HepG2 (cell line): ENCODE measurements around the gene MRPL37. TPM values are rescaled to one million over a fixed set of nuclear protein-coding genes. Genes with fewer than 3 reads are reported as not detected.
A peak's percentile ranks its signal among the peaks of the same experiment; 100 is the strongest.

Experiments
- ATAC-seq: fragments of 200-7000 bp; cut with Tn5 transposase; 3 replicates; pipeline ENCODE4 v1.9.1; 2020; ENCODE audit warnings: mild to moderate bottlenecking, moderate library complexity
- BruUV-seq: library from RNA; stranded (reverse); fragments of 400-500 nt; replicated peaks from 2 replicates; lab custom pipeline; 2021; lab: Mats Ljungman, UMichigan
- CTCF ChIA-PET: fragments of 300-600 bp; formaldehyde crosslinking; extraction: SDS; loops from one replicate; lab custom pipeline; 2021; ENCODE audit warnings: low total read pairs, inconsistent platforms, low intra/inter-chr PET ratio; lab: Yijun Ruan, JAX
- POLR2A ChIA-PET: fragments of 350-600 bp; sonication (Branson Sonifier 250); formaldehyde crosslinking; loops from one replicate; lab custom pipeline; 2020; ENCODE audit warnings: antibody characterized with exemption, inconsistent platforms; lab: Yijun Ruan, JAX
- DNase-seq: peaks from one replicate; pipeline ENCODE4 v3.0.0-alpha.2; 2015; ENCODE audit warnings: low spot score
- FAIRE-seq: peaks from 3 replicates; lab custom pipeline; 2011; peaks lifted over from hg19 to GRCh38; lab: Jason Lieb, UNC
- H2AFZ ChIP-seq: one replicate; pipeline ENCODE4 v1.6.1; 2011; ENCODE audit warnings: low read length, inconsistent platforms
- H3K27ac ChIP-seq: fragments of 300-600 bp; 3 replicates; pipeline ENCODE4 v1.8.0; 2011; ENCODE audit warnings: mixed run types, mild to moderate bottlenecking, mixed read lengths, low read length, inconsistent platforms; ENCODE audit not compliant: insufficient read depth; ENCODE audit errors: extremely low read length
- H3K27me3 ChIP-seq, 2 experiments: fragments of 200-600 bp in 1 of 2; 2 replicates in 1 of 2; 3 replicates in 1 of 2; pipeline versions ENCODE4 v1.6.0 to v1.8.0; 2011; ENCODE audit warnings: low read length in 2 of 2, mild to moderate bottlenecking in 2 of 2, moderate library complexity in 2 of 2, inconsistent platforms in 1 of 2; ENCODE audit not compliant: insufficient read depth in 2 of 2, control insufficient read depth in 1 of 2
- H3K36me3 ChIP-seq, 2 experiments: fragments of 200-600 bp in 1 of 2; replicated peaks in 1 of 2; 2 replicates in 1 of 2; 3 replicates in 1 of 2; pipeline versions ENCODE4 v1.5.1 to v1.8.0; 2011; ENCODE audit warnings: low read length in 2 of 2, inconsistent platforms in 1 of 2; ENCODE audit not compliant: insufficient read depth in 2 of 2, control insufficient read depth in 1 of 2
- H3K4me1 ChIP-seq: 2 replicates; pipeline ENCODE4 v1.5.1; 2012; ENCODE audit warnings: low read length, inconsistent platforms; ENCODE audit not compliant: insufficient read depth
- H3K4me2 ChIP-seq: 2 replicates; pipeline ENCODE4 v1.6.0; 2011; ENCODE audit warnings: low read depth, low read length, inconsistent platforms
- H3K4me3 ChIP-seq, 3 experiments: fragments of 200-600 bp in 1 of 3; sonication (generic), shearing (Covaris generic) in 1 of 3; replicated peaks in 1 of 3; 2 replicates each; pipeline ENCODE4 v1.5.1; 2011 to 2016; ENCODE audit warnings: low read length in 3 of 3, inconsistent platforms in 2 of 3, low read depth in 2 of 3, mild to moderate bottlenecking in 2 of 3, control low read depth in 1 of 3, mixed read lengths in 1 of 3; ENCODE audit not compliant: insufficient read depth in 1 of 3
- H3K79me2 ChIP-seq: one replicate; pipeline ENCODE4 v1.6.1; 2011; ENCODE audit warnings: low read length, inconsistent platforms; ENCODE audit not compliant: insufficient read depth
- H3K9ac ChIP-seq: 2 replicates; pipeline ENCODE4 v1.6.0; 2011; ENCODE audit warnings: mild to moderate bottlenecking, low read depth, low read length, inconsistent platforms; ENCODE audit not compliant: insufficient read depth
- H3K9me3 ChIP-seq: 2 replicates; pipeline ENCODE4 v1.5.1; 2012; ENCODE audit warnings: mild to moderate bottlenecking, low read length
- H4K20me1 ChIP-seq: 2 replicates; pipeline ENCODE4 v1.6.0; 2011; ENCODE audit warnings: inconsistent platforms, mild to moderate bottlenecking, low read length, moderate library complexity; ENCODE audit not compliant: insufficient read depth
- ARID2 ChIP-seq: sonication (generic); formaldehyde crosslinking; IDR thresholded peaks from 2 replicates; pipeline ENCODE4 v1.8.1; 2022; ENCODE audit warnings: mild to moderate bottlenecking, missing genetic modification reagents, borderline replicate concordance
- CHD4 ChIP-seq: fragments of 200-600 bp; sonication (generic); IDR thresholded peaks from 2 replicates; pipeline ENCODE4 v1.7.0; 2017; ENCODE audit warnings: mild to moderate bottlenecking, low read length, borderline replicate concordance
- DPF2 ChIP-seq: sonication (generic); formaldehyde crosslinking; IDR thresholded peaks from 2 replicates; pipeline ENCODE4 v1.4.0; 2020; ENCODE audit warnings: mild to moderate bottlenecking, low read depth, missing genetic modification reagents, borderline replicate concordance
- EP300 ChIP-seq, 3 experiments: sonication (generic) in 1 of 3; formaldehyde crosslinking in 1 of 3; IDR thresholded peaks; 2 replicates each; pipeline versions ENCODE4 v1.5.1 to v1.6.1; 2011 to 2020; ENCODE audit warnings: low read depth in 2 of 3, low read length in 2 of 3, borderline replicate concordance in 1 of 3, improper control_type of control experiment in 1 of 3, mild to moderate bottlenecking in 1 of 3, missing genetic modification reagents in 1 of 3, moderate library complexity in 1 of 3
- ISX ChIP-seq: sonication (generic); formaldehyde crosslinking; conservative IDR thresholded peaks from 2 replicates; pipeline ENCODE4 v1.5.0; 2020; ENCODE audit warnings: missing genetic modification reagents
- PTBP1 ChIP-seq: fragments of 200-400 bp; formaldehyde crosslinking; IDR thresholded peaks from 2 replicates; pipeline ENCODE4 v1.6.1; 2018; ENCODE audit warnings: low read length, low read depth; ENCODE audit not compliant: poor library complexity, severe bottlenecking
- RFX5 ChIP-seq: IDR thresholded peaks from 2 replicates; pipeline ENCODE4 v1.6.1; 2011; ENCODE audit warnings: low read depth, low read length, improper control_type of control experiment
- SCMH1 ChIP-seq: sonication (generic); formaldehyde crosslinking; IDR thresholded peaks from 2 replicates; pipeline ENCODE4 v1.9.0; 2021; ENCODE audit warnings: missing genetic modification reagents, mild to moderate bottlenecking, borderline replicate concordance
- ZBTB21 ChIP-seq: sonication (generic); formaldehyde crosslinking; IDR thresholded peaks from 2 replicates; pipeline ENCODE4 v1.4.0; 2020; ENCODE audit warnings: missing genetic modification reagents
- ZNF33B ChIP-seq: sonication (generic); formaldehyde crosslinking; IDR thresholded peaks from 2 replicates; pipeline ENCODE4 v1.5.1; 2020; ENCODE audit warnings: mild to moderate bottlenecking, missing genetic modification reagents
- ZNF567 ChIP-seq: sonication (generic); formaldehyde crosslinking; IDR thresholded peaks from 2 replicates; pipeline ENCODE4 v1.8.1; 2023; ENCODE audit warnings: mild to moderate bottlenecking, missing genetic modification reagents, borderline replicate concordance
- ZNF629 ChIP-seq: sonication (generic); formaldehyde crosslinking; conservative IDR thresholded peaks from 2 replicates; pipeline ENCODE4 v1.5.0; 2020; ENCODE audit warnings: missing genetic modification reagents
- WGBS: methylation state at CpG from one replicate; pipeline ENCODE4 v1.1.6; 2017; ENCODE audit warnings: low lambda C conversion rate; 5-methylcytosine and 5-hydroxymethylcytosine counted together
- in situ Hi-C: cut with HindIII; loops from 2 replicates; pipeline ENCODE4 v1.10.0; 2017; ENCODE audit warnings: low pct_unique_long_range_greater_than_20kb; ENCODE audit not compliant: extremely low pct_ligation_motif_present
- intact Hi-C: fragments of 100-400 bp; cut with micrococcal nuclease; formaldehyde crosslinking; loops from one replicate; pipeline ENCODE4 v1.10.0; 2022; ENCODE audit not compliant: unreplicated experiment
- polyA plus RNA-seq, 8 experiments: library from polyadenylated mRNA; depleted of rRNA in 3 of 8; stranded (reverse) in 7 of 8; unstranded in 1 of 8; fragments of >200 nt; fragmentation: Illumina TruSeq in 4 of 8; extraction: Trizol in 4 of 8; gene quantifications; 2 replicates each; pipeline versions ENCODE4 v1.2.1 to v1.2.3, GENCODE V29; 2011 to 2016; ENCODE audit warnings: low read depth in 4 of 8, missing spikeins in 1 of 8, mixed read lengths in 1 of 8; ENCODE audit not compliant: insufficient read depth in 1 of 8
- total RNA-seq, 5 experiments: library from RNA; depleted of rRNA; stranded (reverse); fragments of >200 nt; fragmentation: Illumina TruSeq; extraction: Trizol; gene quantifications; 2 replicates each; pipeline ENCODE4 v1.2.3, GENCODE V29; 2016; ENCODE audit warnings: low read depth in 1 of 5
- TF ChIP-seq, protein P1 (sequence below): sonication (generic); formaldehyde crosslinking; IDR thresholded peaks from 2 replicates; pipeline ENCODE4 v1.5.0; 2020; ENCODE audit warnings: missing genetic modification reagents
- TF ChIP-seq, protein P2 (sequence below): sonication (generic); formaldehyde crosslinking; IDR thresholded peaks from 2 replicates; pipeline ENCODE4 v1.4.0; 2020; ENCODE audit warnings: missing genetic modification reagents
- TF ChIP-seq, protein P3 (sequence below): sonication (generic); formaldehyde crosslinking; IDR thresholded peaks from 2 replicates; pipeline ENCODE4 v1.4.0; 2020; ENCODE audit warnings: missing genetic modification reagents
- TF ChIP-seq, protein P4 (sequence below): sonication (generic); formaldehyde crosslinking; IDR thresholded peaks from 2 replicates; pipeline ENCODE4 v1.4.0; 2020; ENCODE audit warnings: missing genetic modification reagents

MRPL37 gene
- total and polyA plus RNA-seq, 2 of the 13 experiments (the other 11 are each of a cell fraction or from before 2014, with no cell fraction given): 31.7 to 127 TPM

DNA sequence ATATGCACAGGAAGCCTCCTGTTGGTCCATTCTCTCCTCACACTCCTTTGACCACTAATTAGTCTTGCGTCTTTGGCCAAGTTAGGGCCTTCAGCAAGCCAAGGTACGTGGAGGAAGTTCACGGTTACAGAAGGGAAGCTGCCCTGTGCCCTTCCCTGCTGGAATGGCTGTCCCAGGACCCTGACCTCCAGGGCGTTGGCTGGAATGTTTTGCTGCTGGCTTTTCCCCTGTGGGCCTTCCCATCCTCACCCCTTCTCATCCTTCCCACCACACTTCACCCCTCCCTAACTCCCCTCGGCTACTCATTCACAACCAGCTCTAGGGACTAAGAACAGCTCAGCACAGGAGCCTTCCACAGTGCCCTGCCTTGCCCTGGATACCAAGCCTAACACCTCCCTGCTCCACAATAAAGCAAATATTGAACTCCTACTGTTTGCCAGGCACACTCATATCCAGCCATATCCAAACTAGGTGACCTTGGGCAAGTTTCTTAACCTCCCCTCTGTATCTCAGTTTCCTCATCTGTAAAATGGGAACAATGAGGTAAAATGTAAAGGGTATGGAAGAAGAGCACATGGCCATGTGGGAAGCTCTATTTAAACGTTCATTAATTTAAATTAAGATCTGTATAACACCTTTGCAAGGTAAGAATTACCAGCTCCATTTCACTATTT is 38.3 kb upstream of the MRPL37 start:
- no peak for FAIRE-seq
- no peak overlapping the region for H3K9ac ChIP-seq
- CTCF ChIA-PET: no interaction called here
- TF ChIP-seq DPF2 (CRISPR knock-in tag): no peak
- TF ChIP-seq ZNF629 (CRISPR knock-in tag): peak; percentile 84
- no peak for TF ChIP-seq ARID2 (CRISPR knock-in tag)
- no peak for TF ChIP-seq ZNF33B (CRISPR knock-in tag)
- TF ChIP-seq ISX (CRISPR knock-in tag): no peak
- no peak for TF ChIP-seq PTBP1
- TF ChIP-seq, protein P1, sequence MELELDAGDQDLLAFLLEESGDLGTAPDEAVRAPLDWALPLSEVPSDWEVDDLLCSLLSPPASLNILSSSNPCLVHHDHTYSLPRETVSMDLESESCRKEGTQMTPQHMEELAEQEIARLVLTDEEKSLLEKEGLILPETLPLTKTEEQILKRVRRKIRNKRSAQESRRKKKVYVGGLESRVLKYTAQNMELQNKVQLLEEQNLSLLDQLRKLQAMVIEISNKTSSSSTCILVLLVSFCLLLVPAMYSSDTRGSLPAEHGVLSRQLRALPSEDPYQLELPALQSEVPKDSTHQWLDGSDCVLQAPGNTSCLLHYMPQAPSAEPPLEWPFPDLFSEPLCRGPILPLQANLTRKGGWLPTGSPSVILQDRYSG (CRISPR knock-in tag): no peak
- TF ChIP-seq SCMH1 (CRISPR knock-in tag): no peak
- TF ChIP-seq EP300 (IDR thresholded peaks at IDR 0.05; ENCODE audit: low read depth in 2 of 2, low read length in 2 of 2): no peak
- TF ChIP-seq EP300 (CRISPR knock-in tag; IDR thresholded peaks at IDR 0.05; ENCODE audit: borderline replicate concordance): no peak
- peak; percentile 43; the same call in 1 of the 2 replicates for TF ChIP-seq CHD4
- TF ChIP-seq ZNF567 (CRISPR knock-in tag): no peak
- TF ChIP-seq RFX5: no peak
- no peak for TF ChIP-seq ZBTB21 (CRISPR knock-in tag)
- TF ChIP-seq, protein P2, sequence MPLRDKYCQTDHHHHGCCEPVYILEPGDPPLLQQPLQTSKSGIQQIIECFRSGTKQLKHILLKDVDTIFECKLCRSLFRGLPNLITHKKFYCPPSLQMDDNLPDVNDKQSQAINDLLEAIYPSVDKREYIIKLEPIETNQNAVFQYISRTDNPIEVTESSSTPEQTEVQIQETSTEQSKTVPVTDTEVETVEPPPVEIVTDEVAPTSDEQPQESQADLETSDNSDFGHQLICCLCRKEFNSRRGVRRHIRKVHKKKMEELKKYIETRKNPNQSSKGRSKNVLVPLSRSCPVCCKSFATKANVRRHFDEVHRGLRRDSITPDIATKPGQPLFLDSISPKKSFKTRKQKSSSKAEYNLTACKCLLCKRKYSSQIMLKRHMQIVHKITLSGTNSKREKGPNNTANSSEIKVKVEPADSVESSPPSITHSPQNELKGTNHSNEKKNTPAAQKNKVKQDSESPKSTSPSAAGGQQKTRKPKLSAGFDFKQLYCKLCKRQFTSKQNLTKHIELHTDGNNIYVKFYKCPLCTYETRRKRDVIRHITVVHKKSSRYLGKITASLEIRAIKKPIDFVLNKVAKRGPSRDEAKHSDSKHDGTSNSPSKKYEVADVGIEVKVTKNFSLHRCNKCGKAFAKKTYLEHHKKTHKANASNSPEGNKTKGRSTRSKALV (CRISPR knock-in tag): no peak
- TF ChIP-seq, protein P3, sequence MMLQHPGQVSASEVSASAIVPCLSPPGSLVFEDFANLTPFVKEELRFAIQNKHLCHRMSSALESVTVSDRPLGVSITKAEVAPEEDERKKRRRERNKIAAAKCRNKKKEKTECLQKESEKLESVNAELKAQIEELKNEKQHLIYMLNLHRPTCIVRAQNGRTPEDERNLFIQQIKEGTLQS (CRISPR knock-in tag): no peak
- TF ChIP-seq, protein P4, sequence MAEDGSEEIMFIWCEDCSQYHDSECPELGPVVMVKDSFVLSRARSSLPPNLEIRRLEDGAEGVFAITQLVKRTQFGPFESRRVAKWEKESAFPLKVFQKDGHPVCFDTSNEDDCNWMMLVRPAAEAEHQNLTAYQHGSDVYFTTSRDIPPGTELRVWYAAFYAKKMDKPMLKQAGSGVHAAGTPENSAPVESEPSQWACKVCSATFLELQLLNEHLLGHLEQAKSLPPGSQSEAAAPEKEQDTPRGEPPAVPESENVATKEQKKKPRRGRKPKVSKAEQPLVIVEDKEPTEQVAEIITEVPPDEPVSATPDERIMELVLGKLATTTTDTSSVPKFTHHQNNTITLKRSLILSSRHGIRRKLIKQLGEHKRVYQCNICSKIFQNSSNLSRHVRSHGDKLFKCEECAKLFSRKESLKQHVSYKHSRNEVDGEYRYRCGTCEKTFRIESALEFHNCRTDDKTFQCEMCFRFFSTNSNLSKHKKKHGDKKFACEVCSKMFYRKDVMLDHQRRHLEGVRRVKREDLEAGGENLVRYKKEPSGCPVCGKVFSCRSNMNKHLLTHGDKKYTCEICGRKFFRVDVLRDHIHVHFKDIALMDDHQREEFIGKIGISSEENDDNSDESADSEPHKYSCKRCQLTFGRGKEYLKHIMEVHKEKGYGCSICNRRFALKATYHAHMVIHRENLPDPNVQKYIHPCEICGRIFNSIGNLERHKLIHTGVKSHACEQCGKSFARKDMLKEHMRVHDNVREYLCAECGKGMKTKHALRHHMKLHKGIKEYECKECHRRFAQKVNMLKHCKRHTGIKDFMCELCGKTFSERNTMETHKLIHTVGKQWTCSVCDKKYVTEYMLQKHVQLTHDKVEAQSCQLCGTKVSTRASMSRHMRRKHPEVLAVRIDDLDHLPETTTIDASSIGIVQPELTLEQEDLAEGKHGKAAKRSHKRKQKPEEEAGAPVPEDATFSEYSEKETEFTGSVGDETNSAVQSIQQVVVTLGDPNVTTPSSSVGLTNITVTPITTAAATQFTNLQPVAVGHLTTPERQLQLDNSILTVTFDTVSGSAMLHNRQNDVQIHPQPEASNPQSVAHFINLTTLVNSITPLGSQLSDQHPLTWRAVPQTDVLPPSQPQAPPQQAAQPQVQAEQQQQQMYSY (CRISPR knock-in tag): no peak

More for the DNA sequence above, 38.3 kb upstream of the MRPL37 start:
- ATAC-seq (no peak; the same call in 2 of the 3 replicates), DNase-seq (no peak)
- Histone ChIP-seq H4K20me1 (no peaks in the 10 kb centered on the region), H3K4me2 (no peak overlapping the region), H3K4me1 (peaks cover 35% of the 10 kb centered on the region), H3K9me3 (no peaks in the 10 kb centered on the region), H3K27ac (no peak overlapping the region), H2AFZ (no peak overlapping the region), H3K36me3 (no peaks in the 10 kb centered on the region), H3K27me3 (no peaks in the 10 kb centered on the region; a peak in 1 of 5 replicates), H3K4me3 (no peak overlapping the region), H3K79me2 (no peaks in the 10 kb centered on the region)
- 11% methylated on average over 6 of the region's 6 CpGs for WGBS
- in situ Hi-C loops (no loop called here), intact Hi-C loops (no loop called here)
- BruUV-seq: no TSS peak
- POLR2A ChIA-PET: no interaction called here
